ENCODE data around the gene TMEM202. TPM values are rescaled to one million over a fixed set of nuclear protein-coding genes. Genes with fewer than 3 reads are reported as not detected.

Gene TMEM202
- polyA plus RNA-seq, 3 donors, result not detected

GRCh38 chr15:72372361-72372760, 25.7 kb upstream of the TMEM202 start:
- DNase-seq, result peak in 2 of 3 donors; percentile 13 to 53
- H3K9me3 ChIP-seq (replicated peaks in 1 of 2; ENCODE audit: control insufficient read depth in 1 of 2, insufficient read depth in 1 of 2, low read length in 2 of 2), result no peaks in the 10 kb centered on the region
- H3K4me1 Mint-ChIP-seq, result peaks cover 91% of the 10 kb centered on the region
- peaks cover 85% of the 10 kb centered on the region for H3K79me2 ChIP-seq (ENCODE audit: insufficient read depth, low read length)
- peaks cover 15% of the 10 kb centered on the region for H4K20me1 ChIP-seq (ENCODE audit: insufficient read depth, low read length)
- no peaks in the 10 kb centered on the region for H3K27me3 Mint-ChIP-seq (ENCODE audit: low read depth in 3 of 3)
- H3K4me3 ChIP-seq (replicated peaks in 1 of 3; ENCODE audit: low read depth in 2 of 3, low read length in 3 of 3), result peak overlapping the region in 1 of 3 experiments; percentile 45
- H3K27ac ChIP-seq (ENCODE audit: low read depth in 1 of 2, low read length in 2 of 2), result peak overlapping the region; percentile 25 to 75
- intact Hi-C loops (cut with micrococcal nuclease), result loop anchor here (5.0 to 10.0 kb wide), 2 partner anchors 58 to 145 kb away; no protein-coding TSS in a partner anchor
- no peak overlapping the region for H3K9ac ChIP-seq (ENCODE audit: insufficient read depth, low read length, poor library complexity, severe bottlenecking)
- H3K9me3 Mint-ChIP-seq, result peaks cover 0 to 4% (median 0%) of the 10 kb centered on the region in 7 donors
- peak overlapping the region in 1 of 2 donors; percentile 21 for H3K4me3 Mint-ChIP-seq
- H2AFZ ChIP-seq (ENCODE audit: insufficient read depth, low read depth, low read length, poor library complexity, severe bottlenecking), result no peak overlapping the region
- H3K36me3 ChIP-seq (replicated peaks in 1 of 2; ENCODE audit: control insufficient read depth in 1 of 2, insufficient read depth in 2 of 2, low read length in 2 of 2), result peaks cover 0 to 5% of the 10 kb centered on the region in 2 donors
- peak overlapping the region; percentile 78 to 91 (median 83) for H3K27ac Mint-ChIP-seq
- no peaks in the 10 kb centered on the region for H3K27me3 ChIP-seq (ENCODE audit: control insufficient read depth in 2 of 2, insufficient read depth in 2 of 2, low read length in 2 of 2)
- TF ChIP-seq CTCF (IDR thresholded peaks at IDR 0.05), result no peak
- peaks cover 88 to 95% of the 10 kb centered on the region in 2 donors for H3K4me1 ChIP-seq (ENCODE audit: control insufficient read depth in 1 of 2, insufficient read depth in 2 of 2, low read length in 2 of 2)
- peaks cover 9 to 10% of the 10 kb centered on the region in 2 donors for H3K36me3 Mint-ChIP-seq
- peak overlapping the region; percentile 49 for H3K4me2 ChIP-seq (replicated peaks; ENCODE audit: extremely low read depth, low read length, poor library complexity, severe bottlenecking)

DNA sequence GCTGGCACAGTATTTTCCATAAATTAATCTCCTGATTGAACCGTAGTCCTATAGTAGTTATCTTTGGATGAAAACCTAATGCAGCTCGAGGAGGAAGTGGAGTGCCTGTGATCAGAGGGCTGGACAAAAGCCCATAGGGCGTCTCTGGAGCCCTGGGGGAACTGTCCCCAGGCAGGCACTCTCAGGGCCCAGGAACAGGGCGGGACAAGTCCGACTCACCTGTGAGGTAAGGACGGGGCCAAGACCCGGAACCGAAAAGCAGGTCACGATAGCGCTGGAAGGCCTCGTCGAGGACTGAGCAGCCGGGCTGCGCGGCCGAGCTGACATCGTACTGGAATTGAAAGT, 22.6 kb upstream of the TMEM202 start:
- peak overlapping the region; percentile 93 to 98 for H3K4me3 Mint-ChIP-seq
- H3K27ac ChIP-seq (ENCODE audit: low read depth in 1 of 2, low read length in 2 of 2), result peak overlapping the region; percentile 97 to 99
- H3K9me3 ChIP-seq (replicated peaks in 1 of 2; ENCODE audit: control insufficient read depth in 1 of 2, insufficient read depth in 1 of 2, low read length in 2 of 2), result no peaks in the 10 kb centered on the region
- peak overlapping the region; percentile 89 for H2AFZ ChIP-seq (ENCODE audit: insufficient read depth, low read depth, low read length, poor library complexity, severe bottlenecking)
- WGBS (ENCODE audit: insufficient coverage), result 0% methylated on average over 16 of the region's 17 CpGs
- H3K4me3 ChIP-seq (replicated peaks in 1 of 3; ENCODE audit: low read depth in 2 of 3, low read length in 3 of 3), result peak overlapping the region; percentile 71 to 79 (median 72)
- intact Hi-C loops (cut with micrococcal nuclease), result loop anchor here (5.0 to 10.0 kb wide), 3 partner anchors 58 to 102 kb away; no protein-coding TSS in a partner anchor
- peaks cover 15% of the 10 kb centered on the region for H4K20me1 ChIP-seq (ENCODE audit: insufficient read depth, low read length)
- DNase-seq, result peak; percentile 53 to 61 (median 53)
- H3K27me3 Mint-ChIP-seq (ENCODE audit: low read depth in 3 of 3), result no peaks in the 10 kb centered on the region
- H3K4me1 ChIP-seq (ENCODE audit: control insufficient read depth in 1 of 2, insufficient read depth in 2 of 2, low read length in 2 of 2), result peaks cover 56 to 69% of the 10 kb centered on the region in 2 donors
- no peaks in the 10 kb centered on the region for H3K27me3 ChIP-seq (ENCODE audit: control insufficient read depth in 2 of 2, insufficient read depth in 2 of 2, low read length in 2 of 2)
- H3K9ac ChIP-seq (ENCODE audit: insufficient read depth, low read length, poor library complexity, severe bottlenecking), result peak overlapping the region; percentile 95
- H3K36me3 Mint-ChIP-seq, result peaks cover 0 to 3% of the 10 kb centered on the region in 2 donors
- peak overlapping the region; percentile 79 for H3K4me2 ChIP-seq (replicated peaks; ENCODE audit: extremely low read depth, low read length, poor library complexity, severe bottlenecking)
- H3K4me1 Mint-ChIP-seq, result peaks cover 66% of the 10 kb centered on the region
- H3K27ac Mint-ChIP-seq, result peak overlapping the region; percentile 94 to 99 (median 97)
- H3K79me2 ChIP-seq (ENCODE audit: insufficient read depth, low read length), result peaks cover 65% of the 10 kb centered on the region
- TF ChIP-seq CTCF (IDR thresholded peaks at IDR 0.05), result no peak
- peaks cover 0 to 4% (median 0%) of the 10 kb centered on the region in 7 donors for H3K9me3 Mint-ChIP-seq
- peaks cover 0 to 5% of the 10 kb centered on the region in 2 donors for H3K36me3 ChIP-seq (replicated peaks in 1 of 2; ENCODE audit: control insufficient read depth in 1 of 2, insufficient read depth in 2 of 2, low read length in 2 of 2)
